ENCODE data around the gene CAPN15.

GRCh38 chr16:508884-509736, 18.4 kb upstream of the CAPN15 start:
- TF ChIP-seq POLR2A (IDR thresholded peaks at IDR 0.05) (no peak), CTCF (IDR thresholded peaks at IDR 0.05) (no peak)

All from testis (tissue), 2 donors.